Activated CD4-positive, CD25-positive, alpha-beta regulatory T cell treated with anti-CD3 and anti-CD28 coated beads, Interleukin-2, amount 50 U/mL, for 24 hours (primary cell): Measurements from ENCODE around the gene ZBTB45.
"Not testable (repeated sequence)": the region's sequence is repeated elsewhere in the genome, so short reads cannot be mapped to it uniquely, and the experiment has no call there.

ENCODE experiments used
- ATAC-seq, 2 donors: fragments of 150-1000 bp; cut with Tn5 transposase; one replicate each; pipeline ENCODE4 v1.10.0; 2021; ENCODE audit warnings: mild to moderate bottlenecking in 1 of 2, moderate library complexity in 1 of 2

ZBTB45 gene

GRCh38 chr19:58510084-58510862 is 9.3 kb downstream of the ZBTB45 start:
- no peak for ATAC-seq

GRCh38 chr19:58509731-58510083 is 9.9 kb downstream of the ZBTB45 start:
- ATAC-seq = no peak

GRCh38 chr19:58507602-58508223 is 11.9 kb downstream of the ZBTB45 start:
- ATAC-seq = not testable (repeated sequence)

- ATAC-seq = no peak
Measured at GRCh38 chr19:58500242-58500641, 19.4 kb downstream of the ZBTB45 start.

DNA sequence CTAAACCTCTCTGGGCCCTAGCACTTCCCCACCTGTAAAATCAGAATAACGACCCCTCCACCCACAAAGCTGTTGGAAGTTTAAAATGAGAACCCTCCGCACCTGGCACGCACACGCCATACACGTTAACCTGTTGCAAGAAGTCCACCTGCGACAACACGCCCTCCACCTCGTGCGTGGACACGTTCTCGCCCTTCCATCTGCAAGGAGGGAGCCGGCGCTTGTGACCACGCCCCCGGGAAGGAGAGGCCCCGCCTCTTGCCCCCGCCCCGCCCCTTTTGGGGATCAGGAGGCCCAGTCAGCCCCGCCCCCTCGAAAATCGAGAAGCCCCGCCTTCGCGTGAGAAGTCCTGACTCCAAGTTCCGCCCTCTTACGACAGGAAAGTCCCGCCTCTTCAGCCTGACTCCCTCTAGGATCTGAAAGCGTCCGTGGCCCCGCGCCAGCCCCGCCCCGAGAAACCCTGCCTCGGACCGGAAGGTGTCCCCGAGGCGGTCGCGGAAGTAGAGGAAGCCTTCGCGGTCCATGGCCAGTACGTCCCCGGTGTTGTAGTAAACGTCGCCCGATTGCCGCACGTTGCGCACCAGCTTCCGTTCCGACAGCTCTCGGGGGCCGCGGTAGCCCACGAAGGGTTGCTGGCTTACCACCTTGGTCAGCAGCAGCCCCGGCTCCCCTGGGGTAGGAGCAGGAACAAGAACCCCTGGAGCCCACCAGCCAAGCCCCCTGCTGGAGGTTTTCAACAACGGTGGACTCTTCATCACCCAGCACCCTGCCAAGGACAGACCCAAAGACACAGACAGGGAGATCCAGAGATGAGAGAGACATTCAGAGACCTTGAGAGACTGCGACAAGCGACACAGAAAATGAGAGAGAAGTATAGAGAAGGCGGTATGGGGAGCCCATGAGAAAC is 20.3 kb downstream of the ZBTB45 start:
- ATAC-seq = peak; percentile 98 to 99

- ATAC-seq = no peak
Measured at GRCh38 chr19:58498316-58499020, 21.1 kb downstream of the ZBTB45 start.

GRCh38 chr19:58497634-58498170 is 21.9 kb downstream of the ZBTB45 start:
- no peak for ATAC-seq

DNA sequence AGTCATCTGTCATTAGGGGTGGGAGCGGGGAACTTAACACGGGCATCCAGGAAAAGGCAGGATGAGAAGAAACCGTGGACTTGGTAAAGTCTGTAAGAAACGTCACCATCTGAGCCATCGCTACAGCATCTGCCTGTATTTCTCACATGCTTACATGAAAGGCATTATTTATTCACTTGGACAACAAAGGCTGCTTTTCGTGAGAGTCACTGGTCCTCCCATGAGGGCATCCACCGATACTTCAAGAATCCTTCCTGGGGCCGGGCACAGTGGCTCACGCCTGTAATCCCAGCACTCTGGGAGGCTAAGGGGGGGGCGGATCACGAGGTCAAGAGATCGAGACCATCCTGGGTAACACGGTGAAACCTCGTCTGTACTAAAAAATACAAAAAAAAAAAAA is 27.3 kb downstream of the ZBTB45 start:
- no peak for ATAC-seq

- ATAC-seq = no peak
Measured at GRCh38 chr19:58491393-58491792, 28.2 kb downstream of the ZBTB45 start.

DNA sequence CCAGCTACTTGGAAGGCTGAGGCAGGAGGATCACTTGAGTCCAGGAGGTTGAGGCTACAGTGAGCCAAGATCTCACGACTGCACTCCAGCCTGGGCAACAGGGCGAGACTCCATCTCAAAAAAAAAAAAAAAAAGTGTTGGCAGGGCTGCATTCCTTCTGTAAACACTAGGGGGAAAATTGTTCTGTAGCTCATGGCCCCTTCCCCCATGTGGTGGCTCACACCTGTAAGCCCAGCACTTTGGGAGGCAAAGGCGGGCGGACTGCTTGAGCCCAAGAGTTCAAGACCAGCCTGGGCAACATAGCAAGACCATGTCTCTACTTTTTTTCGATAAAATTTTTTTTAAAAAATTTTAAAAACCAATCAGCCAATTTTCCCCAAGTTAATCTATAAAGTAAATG is 35.3 kb downstream of the ZBTB45 start:
- ATAC-seq = not testable (repeated sequence)

DNA sequence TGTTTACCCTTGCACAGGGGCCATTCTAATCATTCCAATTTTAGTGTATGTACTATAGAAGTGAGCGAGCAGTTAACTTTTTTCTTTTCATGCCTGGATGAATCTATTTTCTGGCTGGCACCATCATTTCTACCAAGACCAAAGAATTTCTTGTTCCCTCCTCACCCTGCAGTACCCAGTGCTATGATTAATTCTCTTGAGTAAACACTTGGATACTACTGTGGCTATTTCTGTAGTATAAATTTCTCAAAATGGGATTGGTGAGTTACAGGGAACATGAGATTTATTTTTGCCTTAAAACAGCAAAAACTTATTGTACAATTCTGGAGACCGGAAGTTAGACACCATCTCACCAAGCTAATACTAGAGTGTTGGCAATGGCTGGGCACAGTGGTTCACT is 35.8 kb downstream of the ZBTB45 start:
- ATAC-seq = no peak

GRCh38 chr19:58482372-58482771 is 37.2 kb downstream of the ZBTB45 start:
- no peak for ATAC-seq

DNA sequence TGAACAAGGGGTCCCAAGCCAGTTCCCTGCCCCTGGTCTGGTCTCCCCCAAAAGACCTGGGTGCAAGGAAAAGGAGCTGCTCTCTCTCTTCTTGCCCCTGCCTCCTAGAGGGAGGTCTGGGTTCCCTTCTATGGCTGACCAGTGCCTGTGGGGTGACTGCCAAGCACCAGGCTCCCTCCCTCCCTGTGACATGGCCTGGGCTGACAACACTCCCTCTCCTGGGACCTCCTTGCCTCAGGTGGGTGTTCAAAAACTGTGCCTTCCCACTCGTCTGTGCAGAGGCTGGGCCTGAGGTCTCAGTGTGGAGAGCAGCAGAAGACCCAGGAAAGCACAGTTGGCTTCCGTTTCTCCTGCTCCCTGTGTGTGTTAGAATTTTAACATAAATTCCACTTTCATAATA is 38.8 kb downstream of the ZBTB45 start:
- no peak for ATAC-seq

DNA sequence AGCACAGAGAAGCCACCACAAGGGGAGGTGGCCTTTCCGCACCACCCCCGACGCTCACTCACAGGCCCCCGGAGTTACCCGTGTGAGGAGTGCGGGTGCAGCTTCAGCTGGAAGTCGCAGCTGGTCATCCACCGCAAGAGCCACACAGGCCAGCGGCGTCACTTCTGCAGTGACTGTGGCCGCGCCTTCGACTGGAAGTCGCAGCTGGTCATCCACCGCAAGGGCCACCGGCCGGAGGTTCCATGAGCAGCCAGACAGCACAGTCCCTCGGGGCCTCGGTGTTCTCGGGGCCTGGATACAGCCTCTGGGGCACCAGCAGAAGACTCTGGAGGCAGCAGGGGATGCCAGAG is 39.2 kb downstream of the ZBTB45 start:
- no peak for ATAC-seq

DNA sequence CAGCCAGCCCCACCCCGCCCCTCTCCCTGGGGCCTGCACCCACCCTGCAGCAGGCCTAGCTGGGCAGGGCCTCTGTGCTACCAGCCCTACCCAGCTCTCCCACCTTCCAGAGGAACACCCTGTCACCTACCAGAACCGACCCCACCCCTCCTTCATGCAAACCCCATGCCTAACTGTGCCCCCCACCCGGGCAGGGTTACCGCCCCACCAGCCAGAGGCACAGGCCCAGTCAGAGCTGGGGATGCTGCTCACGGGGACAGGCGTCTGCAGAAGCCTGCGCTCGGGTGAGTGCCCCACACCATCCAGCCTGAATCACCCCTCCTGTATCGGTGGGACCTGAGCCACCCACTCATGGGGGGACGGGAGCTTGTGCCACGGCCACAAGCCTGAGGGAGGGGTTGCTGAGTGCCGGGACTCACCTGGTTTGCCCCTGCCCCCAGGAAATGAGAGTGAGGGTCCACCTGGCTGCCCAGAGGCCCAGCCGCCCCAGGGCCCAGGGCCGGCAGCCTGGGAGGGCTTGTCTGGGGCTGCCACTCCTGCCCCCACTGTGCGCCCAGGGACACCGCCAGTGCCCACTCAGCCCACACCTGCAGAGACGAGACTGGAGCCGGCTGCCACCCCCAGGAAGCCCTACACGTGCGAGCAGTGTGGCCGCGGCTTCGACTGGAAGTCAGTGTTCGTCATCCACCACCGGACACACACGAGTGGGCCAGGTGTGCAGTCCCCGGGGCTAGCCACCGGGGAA is 39.7 kb downstream of the ZBTB45 start:
- no peak for ATAC-seq

GRCh38 chr19:58479303-58479702 is 40.3 kb downstream of the ZBTB45 start:
- no peak for ATAC-seq

DNA sequence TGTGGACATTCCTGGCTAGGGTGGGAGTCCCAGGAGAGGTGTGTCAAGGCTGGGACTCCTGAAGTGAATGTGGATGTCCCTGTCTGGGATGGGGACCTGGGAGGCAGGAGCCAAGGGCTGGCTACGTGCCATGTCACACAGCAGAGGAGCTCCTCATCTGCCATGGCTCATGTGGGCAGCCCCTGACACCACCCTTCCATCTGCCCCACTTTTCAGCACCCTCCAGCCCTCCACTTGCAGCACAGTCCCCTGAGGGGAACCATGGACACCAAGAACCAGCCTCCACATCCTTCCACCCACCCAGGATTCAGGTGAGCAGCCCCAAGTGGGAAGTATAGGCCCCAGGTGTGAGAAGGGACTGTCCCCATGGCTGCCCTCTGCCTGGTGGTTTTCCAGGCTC is 41.7 kb downstream of the ZBTB45 start:
- no peak for ATAC-seq

GRCh38 chr19:58477130-58477529 is 42.5 kb downstream of the ZBTB45 start:
- ATAC-seq = no peak

DNA sequence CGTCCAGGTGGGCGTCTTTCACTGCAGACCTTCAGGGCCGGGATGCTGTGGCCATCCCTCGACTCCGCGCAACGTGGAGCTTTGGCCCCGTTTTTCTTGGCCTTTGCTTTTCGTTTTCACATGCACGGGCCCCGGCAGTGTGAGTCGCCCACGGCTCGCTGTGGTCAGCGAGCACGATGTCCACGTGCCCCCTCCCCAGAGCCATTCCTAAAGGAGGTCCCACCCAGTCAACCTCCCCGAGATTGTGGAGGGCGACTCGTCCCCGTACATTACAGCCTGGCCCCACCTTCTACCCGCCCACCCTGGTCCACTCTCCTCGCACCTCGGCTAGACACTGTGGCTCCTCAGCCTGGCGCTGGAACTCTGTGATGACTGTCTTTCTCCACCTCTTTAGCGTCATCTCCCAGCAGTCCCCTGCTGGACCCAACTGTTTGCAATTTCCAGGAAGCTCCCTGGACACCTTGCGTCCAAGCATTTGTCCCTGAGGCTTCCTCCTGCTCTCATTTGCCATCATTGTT is 43.1 kb downstream of the ZBTB45 start:
- ATAC-seq = no peak

GRCh38 chr19:58475714-58476497 is 43.7 kb downstream of the ZBTB45 start, which contains the start of gene ZNF446:
TSS of gene ZNF446 (plus strand) at chr19:58476352. CDS start at chr19:58477219, 867 bp downstream.
- ATAC-seq = peak; percentile 89 to 92
